GM18526 (cell line): Measurements from ENCODE around the gene ANGEL2.

Source experiments
- POLR2A ChIP-seq: IDR thresholded peaks from 3 replicates; pipeline ENCODE4 v1.6.1; 2011; ENCODE audit not compliant: insufficient read length; ENCODE audit errors: extremely low read depth

The ANGEL2 gene

GRCh38 chr1:212951126-212951946 lies 64.3 kb downstream of the ANGEL2 start:
- TF ChIP-seq POLR2A = no peak

- TF ChIP-seq POLR2A = peak; percentile 58
Measured at GRCh38 chr1:212950243-212951125, 65.2 kb downstream of the ANGEL2 start, which contains the start of gene VASH2. Gene VASH2 (plus strand): TSS chr1:212950541. CDS start chr1:212951543, 1,002 bp downstream.

GRCh38 chr1:212949771-212950170 lies 65.9 kb downstream of the ANGEL2 start:
- no peak for TF ChIP-seq POLR2A

GRCh38 chr1:212946872-212947271 lies 68.8 kb downstream of the ANGEL2 start:
- no peak for TF ChIP-seq POLR2A

- TF ChIP-seq POLR2A = no peak
Measured at GRCh38 chr1:212945463-212946160, 70.1 kb downstream of the ANGEL2 start.

- TF ChIP-seq POLR2A = no peak
Measured at GRCh38 chr1:212945056-212945455, 70.6 kb downstream of the ANGEL2 start.

- TF ChIP-seq POLR2A = no peak
Measured at GRCh38 chr1:212944229-212944901, 71.3 kb downstream of the ANGEL2 start.

- no peak for TF ChIP-seq POLR2A
Measured at GRCh38 chr1:212943393-212943710, 72.3 kb downstream of the ANGEL2 start.

GRCh38 chr1:212942679-212943392 lies 72.8 kb downstream of the ANGEL2 start:
- no peak for TF ChIP-seq POLR2A
